Omental fat pad (tissue), 4 donors: ENCODE results near the gene KIF12. TPM values are rescaled to one million over a fixed set of nuclear protein-coding genes. Genes with fewer than 3 reads are reported as not detected.

Experiments used
- ATAC-seq: fragments of 150-250 bp; one replicate; pipeline ENCODE4 v1.9.1; 2016; ENCODE audit warnings: mild to moderate bottlenecking, moderate library complexity; ENCODE audit not compliant: low FRiP score
- DNase-seq: peaks from one replicate; pipeline ENCODE4 v3.0.0-alpha.2; 2019; ENCODE audit warnings: low spot score
- CTCF ChIP-seq, 3 donors: fragments of 450-650 bp; IDR thresholded peaks; one replicate each; pipeline ENCODE4 v1.5.1; 2016 to 2017; ENCODE audit warnings: antibody characterized with exemption in 3 of 3, mild to moderate bottlenecking in 3 of 3, moderate library complexity in 2 of 3
- total RNA-seq, 4 donors: library from RNA; depleted of rRNA; stranded (reverse); fragments of >200 nt; gene quantifications; one replicate each; pipeline ENCODE4 v1.1.0, GENCODE V29; 2016

Gene KIF12
- total RNA-seq, 4 donors from 2014 or later: 0.12 to 0.19 TPM; not detected in 2

- DNase-seq (no peak), ATAC-seq (no peak)
- TF ChIP-seq CTCF (IDR thresholded peaks at IDR 0.05): no peak
Observed at GRCh38 chr9:114102484-114102883, 3.4 kb upstream of the KIF12 start.

GRCh38 chr9:114100536-114100935, 1.4 kb upstream of the KIF12 start:
- ATAC-seq: no peak
- no peak for TF ChIP-seq CTCF (IDR thresholded peaks at IDR 0.05)
- DNase-seq: no peak

DNA sequence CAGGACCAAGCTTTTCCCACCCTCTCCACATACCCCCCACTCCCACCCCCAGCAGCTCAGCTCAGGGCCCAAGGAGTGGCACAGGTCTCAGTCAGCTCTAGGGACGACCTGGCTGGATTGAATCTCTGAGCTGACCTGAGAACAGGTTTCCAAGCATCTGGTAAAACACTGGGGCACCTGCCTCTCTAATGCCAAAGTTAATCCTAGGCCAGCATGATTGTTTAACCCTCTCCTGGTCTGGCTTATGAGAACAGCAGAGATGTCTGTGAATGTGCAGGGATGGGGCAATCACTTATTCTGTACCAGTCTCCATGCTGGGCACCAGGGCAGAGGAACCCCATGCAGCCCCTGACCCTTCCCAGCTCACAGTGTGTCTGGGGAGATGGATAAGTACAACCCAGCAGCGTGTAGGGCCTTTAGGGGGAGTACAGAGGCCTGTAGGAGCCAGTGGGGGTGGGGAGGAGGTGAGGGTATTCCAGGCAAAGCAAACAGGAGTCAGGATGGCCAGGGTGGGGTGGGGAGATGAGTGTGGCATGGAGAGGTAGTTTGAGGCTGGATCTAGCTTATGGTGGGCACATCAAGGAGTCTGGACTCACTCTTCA, 678 bp upstream of the KIF12 start:
- DNase-seq: no peak
- TF ChIP-seq CTCF (IDR thresholded peaks at IDR 0.05): no peak
- no peak for ATAC-seq

GRCh38 chr9:114098021-114098935, 814 bp downstream of the KIF12 start:
- no peak for TF ChIP-seq CTCF (IDR thresholded peaks at IDR 0.05)
- no peak for ATAC-seq
- no peak for DNase-seq

DNA sequence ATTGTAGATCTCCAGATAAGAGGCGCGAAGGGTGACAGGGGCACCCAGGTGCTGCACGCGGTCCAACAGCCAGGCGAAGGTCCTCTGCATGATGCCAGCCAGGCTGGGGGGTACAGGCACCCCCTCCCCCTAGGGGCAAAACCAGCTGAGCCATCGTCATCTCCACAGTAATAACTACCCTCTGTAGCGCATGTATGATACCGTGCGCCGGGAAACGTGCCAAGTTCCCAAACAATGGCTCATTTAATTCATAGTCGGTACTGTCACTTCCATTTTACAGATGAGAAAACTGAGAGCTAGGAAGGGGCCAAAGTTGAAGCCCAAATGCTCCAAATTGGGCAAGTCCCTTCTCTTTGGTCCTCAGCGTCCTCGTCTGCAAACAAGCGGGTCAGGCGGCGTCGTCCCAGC, 1.5 kb downstream of the KIF12 start:
- TF ChIP-seq CTCF (IDR thresholded peaks at IDR 0.05): no peak
- ATAC-seq (no peak), DNase-seq (no peak)

DNA sequence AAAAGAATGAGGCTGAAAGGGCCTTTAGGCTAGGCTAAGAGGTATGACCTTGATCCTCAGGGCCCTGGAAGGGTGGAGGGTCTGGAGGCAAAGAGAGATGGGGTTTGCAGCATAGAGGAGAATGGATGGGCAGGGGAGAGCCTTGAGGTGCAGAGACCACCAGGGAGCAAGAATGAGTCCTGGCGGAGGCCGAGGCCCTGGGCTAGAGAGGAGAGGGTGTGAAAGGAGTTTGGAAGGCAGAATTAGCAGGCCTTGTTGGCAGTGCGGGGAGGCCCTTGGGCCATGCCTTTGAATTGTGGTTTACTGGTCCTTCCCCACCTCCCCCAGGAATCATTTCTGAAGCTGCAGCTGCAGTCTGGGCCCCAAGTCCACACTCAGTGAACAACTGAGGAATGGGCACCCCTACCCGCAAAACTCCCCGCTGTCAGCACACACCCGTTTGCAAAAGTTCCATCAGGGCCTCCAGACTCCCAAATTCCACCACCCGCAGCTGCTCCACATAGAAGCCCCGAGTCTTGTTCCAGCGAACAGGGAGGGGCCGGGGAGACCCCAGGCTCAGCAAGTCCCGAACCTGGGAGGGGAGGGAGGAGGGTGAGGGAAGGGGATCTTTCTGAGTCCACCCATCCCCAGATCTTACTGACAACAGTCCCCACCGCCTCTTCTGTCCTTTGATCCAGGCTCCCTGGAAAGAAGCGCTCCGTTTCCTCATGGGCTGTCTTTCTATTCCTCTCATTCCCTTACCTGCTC, 2.1 kb downstream of the KIF12 start:
- TF ChIP-seq CTCF (IDR thresholded peaks at IDR 0.05): no peak
- ATAC-seq (no peak), DNase-seq (no peak)
